ENCODE measurements around the gene CXCL16. TPM values are rescaled to one million over a fixed set of nuclear protein-coding genes. Genes with fewer than 3 reads are reported as not detected.

Gene CXCL16
- total and polyA plus RNA-seq, 2 of the 13 experiments (the other 11 are each of a cell fraction or from before 2014, with no cell fraction given): 9.4 to 101 TPM

DNA sequence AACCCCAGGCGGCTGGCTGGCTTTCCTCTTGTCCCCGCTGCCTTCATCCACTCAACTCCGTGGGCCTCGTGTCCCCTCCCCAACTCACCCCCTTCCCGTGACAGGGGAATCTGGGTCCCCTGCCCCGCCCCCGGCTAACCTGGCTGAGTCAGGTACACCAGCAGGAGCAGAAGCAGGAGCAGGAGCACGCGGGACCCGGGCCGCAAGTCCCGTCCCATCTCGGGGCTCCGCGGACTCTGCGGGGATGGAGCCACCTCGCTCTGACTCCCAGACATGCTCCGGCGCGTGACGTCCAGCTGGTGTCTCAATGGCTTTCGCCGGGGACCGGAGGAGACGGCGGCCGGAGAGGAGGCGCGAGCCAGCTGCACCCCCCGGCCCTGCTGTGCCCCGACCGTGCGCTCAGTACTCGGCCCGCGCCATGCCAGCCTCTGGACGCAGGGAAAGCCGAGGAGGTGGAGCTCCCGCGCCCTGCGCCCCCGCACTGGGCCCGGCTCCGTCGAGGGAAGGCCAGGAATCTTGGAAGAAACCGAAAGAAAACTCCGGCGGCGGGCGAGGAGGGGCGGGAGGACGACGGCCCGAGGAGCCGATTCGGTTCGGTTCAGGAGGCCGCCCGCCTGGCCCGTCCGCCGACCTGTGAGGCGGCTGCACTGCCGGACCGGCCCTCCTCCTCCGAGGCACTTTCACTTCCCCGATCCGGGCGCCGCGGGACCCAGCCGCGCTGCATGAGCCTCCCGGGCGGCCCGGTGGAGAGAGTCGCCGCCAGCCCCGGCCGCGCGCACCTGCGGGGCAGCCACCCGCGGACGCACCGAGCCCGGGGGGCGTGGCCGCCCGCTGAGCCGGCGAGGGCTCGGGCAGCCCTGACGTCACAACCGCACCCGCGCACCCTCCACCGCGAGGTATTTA is at the start of gene CXCL16, which contains the start of gene ZMYND15 (continued):
- no peak for TF ChIP-seq FOXP1 (IDR thresholded peaks at IDR 0.05)
- TF ChIP-seq FOXP1 (CRISPR knock-in tag; IDR thresholded peaks at IDR 0.05): no peak
- TF ChIP-seq RFX5 (IDR thresholded peaks at IDR 0.05; ENCODE audit: low read depth, low read length): no peak
- TF ChIP-seq, protein P1, sequence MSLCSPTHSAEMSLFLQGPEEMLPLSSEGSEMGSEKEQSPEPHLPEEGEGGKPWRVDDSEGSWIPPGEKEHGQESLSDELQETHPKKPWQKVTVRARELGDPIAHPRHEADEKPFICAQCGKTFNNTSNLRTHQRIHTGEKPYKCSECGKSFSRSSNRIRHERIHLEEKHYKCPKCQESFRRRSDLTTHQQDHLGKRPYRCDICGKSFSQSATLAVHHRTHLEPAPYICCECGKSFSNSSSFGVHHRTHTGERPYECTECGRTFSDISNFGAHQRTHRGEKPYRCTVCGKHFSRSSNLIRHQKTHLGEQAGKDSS (CRISPR knock-in tag; IDR thresholded peaks at IDR 0.05; ENCODE audit: borderline replicate concordance, low read depth): peak; percentile 68
- TF ChIP-seq, protein P2, sequence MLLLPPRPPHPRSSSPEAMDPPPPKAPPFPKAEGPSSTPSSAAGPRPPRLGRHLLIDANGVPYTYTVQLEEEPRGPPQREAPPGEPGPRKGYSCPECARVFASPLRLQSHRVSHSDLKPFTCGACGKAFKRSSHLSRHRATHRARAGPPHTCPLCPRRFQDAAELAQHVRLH (CRISPR knock-in tag; IDR thresholded peaks at IDR 0.05; ENCODE audit: borderline replicate concordance, low read depth): 0 out of 2 replicates have a peak, but pooled peaks have one; percentile 65
- TF ChIP-seq, protein P3, sequence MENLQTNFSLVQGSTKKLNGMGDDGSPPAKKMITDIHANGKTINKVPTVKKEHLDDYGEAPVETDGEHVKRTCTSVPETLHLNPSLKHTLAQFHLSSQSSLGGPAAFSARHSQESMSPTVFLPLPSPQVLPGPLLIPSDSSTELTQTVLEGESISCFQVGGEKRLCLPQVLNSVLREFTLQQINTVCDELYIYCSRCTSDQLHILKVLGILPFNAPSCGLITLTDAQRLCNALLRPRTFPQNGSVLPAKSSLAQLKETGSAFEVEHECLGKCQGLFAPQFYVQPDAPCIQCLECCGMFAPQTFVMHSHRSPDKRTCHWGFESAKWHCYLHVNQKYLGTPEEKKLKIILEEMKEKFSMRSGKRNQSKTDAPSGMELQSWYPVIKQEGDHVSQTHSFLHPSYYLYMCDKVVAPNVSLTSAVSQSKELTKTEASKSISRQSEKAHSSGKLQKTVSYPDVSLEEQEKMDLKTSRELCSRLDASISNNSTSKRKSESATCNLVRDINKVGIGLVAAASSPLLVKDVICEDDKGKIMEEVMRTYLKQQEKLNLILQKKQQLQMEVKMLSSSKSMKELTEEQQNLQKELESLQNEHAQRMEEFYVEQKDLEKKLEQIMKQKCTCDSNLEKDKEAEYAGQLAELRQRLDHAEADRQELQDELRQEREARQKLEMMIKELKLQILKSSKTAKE (CRISPR knock-in tag; IDR thresholded peaks at IDR 0.05; ENCODE audit: borderline replicate concordance): no peak
- no peak for TF ChIP-seq SIN3A (IDR thresholded peaks at IDR 0.05; ENCODE audit: borderline replicate concordance, low read depth, low read length)
- no peak for TF ChIP-seq ZNF256 (CRISPR knock-in tag; conservative IDR thresholded peaks at IDR 0.05)
- TF ChIP-seq ZNF501 (CRISPR knock-in tag; IDR thresholded peaks at IDR 0.05): peak; percentile 39
- TF ChIP-seq SP5 (CRISPR knock-in tag; IDR thresholded peaks at IDR 0.05; ENCODE audit: borderline replicate concordance, low read depth): no peak
- TF ChIP-seq, protein P4, sequence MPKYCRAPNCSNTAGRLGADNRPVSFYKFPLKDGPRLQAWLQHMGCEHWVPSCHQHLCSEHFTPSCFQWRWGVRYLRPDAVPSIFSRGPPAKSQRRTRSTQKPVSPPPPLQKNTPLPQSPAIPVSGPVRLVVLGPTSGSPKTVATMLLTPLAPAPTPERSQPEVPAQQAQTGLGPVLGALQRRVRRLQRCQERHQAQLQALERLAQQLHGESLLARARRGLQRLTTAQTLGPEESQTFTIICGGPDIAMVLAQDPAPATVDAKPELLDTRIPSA (CRISPR knock-in tag; IDR thresholded peaks at IDR 0.05; ENCODE audit: borderline replicate concordance): no peak; the same call in 1 of the 2 replicates
- peak; percentile 83 for TF ChIP-seq ZNF777 (CRISPR knock-in tag; IDR thresholded peaks at IDR 0.05)
- TF ChIP-seq ZNF776 (CRISPR knock-in tag; IDR thresholded peaks at IDR 0.05): peak; percentile 76
- TF ChIP-seq GATAD2A (CRISPR knock-in tag; IDR thresholded peaks at IDR 0.05): no peak
- TF ChIP-seq, protein P5, sequence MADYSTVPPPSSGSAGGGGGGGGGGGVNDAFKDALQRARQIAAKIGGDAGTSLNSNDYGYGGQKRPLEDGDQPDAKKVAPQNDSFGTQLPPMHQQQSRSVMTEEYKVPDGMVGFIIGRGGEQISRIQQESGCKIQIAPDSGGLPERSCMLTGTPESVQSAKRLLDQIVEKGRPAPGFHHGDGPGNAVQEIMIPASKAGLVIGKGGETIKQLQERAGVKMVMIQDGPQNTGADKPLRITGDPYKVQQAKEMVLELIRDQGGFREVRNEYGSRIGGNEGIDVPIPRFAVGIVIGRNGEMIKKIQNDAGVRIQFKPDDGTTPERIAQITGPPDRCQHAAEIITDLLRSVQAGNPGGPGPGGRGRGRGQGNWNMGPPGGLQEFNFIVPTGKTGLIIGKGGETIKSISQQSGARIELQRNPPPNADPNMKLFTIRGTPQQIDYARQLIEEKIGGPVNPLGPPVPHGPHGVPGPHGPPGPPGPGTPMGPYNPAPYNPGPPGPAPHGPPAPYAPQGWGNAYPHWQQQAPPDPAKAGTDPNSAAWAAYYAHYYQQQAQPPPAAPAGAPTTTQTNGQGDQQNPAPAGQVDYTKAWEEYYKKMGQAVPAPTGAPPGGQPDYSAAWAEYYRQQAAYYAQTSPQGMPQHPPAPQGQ (CRISPR knock-in tag; IDR thresholded peaks at IDR 0.05; ENCODE audit: borderline replicate concordance): no peak
- TF ChIP-seq, protein P6, sequence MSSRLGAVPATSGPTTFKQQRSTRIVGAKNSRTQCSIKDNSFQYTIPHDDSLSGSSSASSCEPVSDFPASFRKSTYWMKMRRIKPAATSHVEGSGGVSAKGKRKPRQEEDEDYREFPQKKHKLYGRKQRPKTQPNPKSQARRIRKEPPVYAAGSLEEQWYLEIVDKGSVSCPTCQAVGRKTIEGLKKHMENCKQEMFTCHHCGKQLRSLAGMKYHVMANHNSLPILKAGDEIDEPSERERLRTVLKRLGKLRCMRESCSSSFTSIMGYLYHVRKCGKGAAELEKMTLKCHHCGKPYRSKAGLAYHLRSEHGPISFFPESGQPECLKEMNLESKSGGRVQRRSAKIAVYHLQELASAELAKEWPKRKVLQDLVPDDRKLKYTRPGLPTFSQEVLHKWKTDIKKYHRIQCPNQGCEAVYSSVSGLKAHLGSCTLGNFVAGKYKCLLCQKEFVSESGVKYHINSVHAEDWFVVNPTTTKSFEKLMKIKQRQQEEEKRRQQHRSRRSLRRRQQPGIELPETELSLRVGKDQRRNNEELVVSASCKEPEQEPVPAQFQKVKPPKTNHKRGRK (CRISPR knock-in tag; IDR thresholded peaks at IDR 0.05): no peak
- TF ChIP-seq, protein P7, sequence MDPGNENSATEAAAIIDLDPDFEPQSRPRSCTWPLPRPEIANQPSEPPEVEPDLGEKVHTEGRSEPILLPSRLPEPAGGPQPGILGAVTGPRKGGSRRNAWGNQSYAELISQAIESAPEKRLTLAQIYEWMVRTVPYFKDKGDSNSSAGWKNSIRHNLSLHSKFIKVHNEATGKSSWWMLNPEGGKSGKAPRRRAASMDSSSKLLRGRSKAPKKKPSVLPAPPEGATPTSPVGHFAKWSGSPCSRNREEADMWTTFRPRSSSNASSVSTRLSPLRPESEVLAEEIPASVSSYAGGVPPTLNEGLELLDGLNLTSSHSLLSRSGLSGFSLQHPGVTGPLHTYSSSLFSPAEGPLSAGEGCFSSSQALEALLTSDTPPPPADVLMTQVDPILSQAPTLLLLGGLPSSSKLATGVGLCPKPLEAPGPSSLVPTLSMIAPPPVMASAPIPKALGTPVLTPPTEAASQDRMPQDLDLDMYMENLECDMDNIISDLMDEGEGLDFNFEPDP (CRISPR knock-in tag; conservative IDR thresholded peaks at IDR 0.05): 0 out of 2 replicates have a peak, but pooled peaks have one; percentile 40

Measured in HepG2 (cell line).